ENCODE data around the gene FEM1A. TPM values are rescaled to one million over a fixed set of nuclear protein-coding genes. Genes with fewer than 3 reads are reported as not detected.

FEM1A gene
- total RNA-seq, 1 donor from 2014 or later, result 46.5 TPM

DNA sequence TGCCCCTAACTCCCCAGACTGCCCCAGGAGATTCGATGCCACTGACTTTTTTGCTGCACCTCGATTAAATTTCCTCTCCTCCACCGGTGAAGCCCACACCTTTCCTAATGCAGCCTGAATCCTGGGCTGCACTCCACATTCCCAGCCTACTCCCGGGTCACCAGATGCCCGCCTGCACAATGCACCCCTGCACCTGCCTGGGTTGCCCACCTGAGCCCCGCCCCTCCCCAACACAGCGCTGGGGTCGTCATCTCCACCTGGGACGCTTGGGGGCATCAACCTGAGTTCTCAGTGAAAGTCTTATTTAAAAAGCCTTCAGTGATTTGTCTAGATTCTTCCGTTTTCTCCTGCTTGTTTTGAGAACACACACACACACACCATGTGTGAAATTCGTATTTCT is 43.3 kb upstream of the FEM1A start:
- H3K4me1 ChIP-seq, result peaks cover 25% of the 10 kb centered on the region
- H3K27me3 ChIP-seq (ENCODE audit: low read depth), result no peaks in the 10 kb centered on the region
- no peak for TF ChIP-seq CTCF (IDR thresholded peaks at IDR 0.05; ENCODE audit: borderline replicate concordance)
- no peak overlapping the region for H3K4me3 ChIP-seq
- peaks cover 6% of the 10 kb centered on the region for H3K9me3 ChIP-seq (replicated peaks)
- no peaks in the 10 kb centered on the region for H3K36me3 ChIP-seq
- no peak for DNase-seq
- H3K27ac ChIP-seq (replicated peaks), result no peak overlapping the region
- intact Hi-C loops (cut with micrococcal nuclease), result no loop called here

- no peak for TF ChIP-seq CTCF (IDR thresholded peaks at IDR 0.05; ENCODE audit: borderline replicate concordance)
- Histone ChIP-seq H3K9me3 (replicated peaks) (peaks cover 6% of the 10 kb centered on the region), H3K27ac (replicated peaks) (no peak overlapping the region), H3K4me1 (peaks cover 25% of the 10 kb centered on the region), H3K27me3 (ENCODE audit: low read depth) (no peaks in the 10 kb centered on the region), H3K4me3 (no peak overlapping the region), H3K36me3 (no peaks in the 10 kb centered on the region)
- DNase-seq, result no peak
- intact Hi-C loops (cut with micrococcal nuclease), result no loop called here
Measured at GRCh38 chr19:4748589-4748988, 42.9 kb upstream of the FEM1A start.

DNA sequence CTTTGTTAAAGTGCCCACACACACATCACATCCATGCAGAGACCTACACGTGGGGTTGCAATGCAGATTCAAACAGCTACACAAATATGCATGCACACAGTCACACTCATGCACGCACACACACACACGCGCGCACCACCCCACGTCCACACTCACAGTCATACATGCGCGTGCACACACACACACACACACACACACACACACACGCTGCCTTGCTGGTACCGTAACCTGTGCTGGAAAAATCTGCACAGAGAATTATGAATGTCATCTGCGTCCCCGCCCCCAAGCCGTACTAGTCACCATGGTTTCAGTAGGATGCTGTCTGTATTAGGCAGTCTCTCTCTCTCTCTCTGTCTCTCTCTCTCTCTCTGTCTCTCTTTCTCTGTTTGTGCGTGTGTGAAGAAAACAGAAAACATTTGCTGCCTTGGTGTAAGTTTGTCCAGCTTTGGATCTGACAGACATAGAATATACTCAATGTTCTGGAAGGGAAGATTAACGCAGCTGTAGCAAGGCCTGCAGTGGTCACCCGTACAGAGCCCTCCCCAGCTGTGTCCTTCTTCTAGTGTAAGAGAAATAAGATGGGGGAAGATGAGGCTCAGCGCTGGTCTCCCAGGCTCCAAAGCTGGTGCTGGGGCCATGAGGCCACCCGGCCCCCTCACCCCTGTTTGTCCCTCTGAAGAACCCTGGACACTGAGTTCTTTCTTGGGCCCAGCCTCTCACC is 41.5 kb upstream of the FEM1A start:
- Histone ChIP-seq H3K36me3 (no peaks in the 10 kb centered on the region), H3K9me3 (replicated peaks) (peaks cover 6% of the 10 kb centered on the region), H3K27ac (replicated peaks) (no peak overlapping the region), H3K4me3 (no peak overlapping the region), H3K27me3 (ENCODE audit: low read depth) (no peaks in the 10 kb centered on the region), H3K4me1 (peaks cover 16% of the 10 kb centered on the region)
- no peak for TF ChIP-seq CTCF (IDR thresholded peaks at IDR 0.05; ENCODE audit: borderline replicate concordance)
- intact Hi-C loops (cut with micrococcal nuclease), result no loop called here
- no peak for DNase-seq

DNA sequence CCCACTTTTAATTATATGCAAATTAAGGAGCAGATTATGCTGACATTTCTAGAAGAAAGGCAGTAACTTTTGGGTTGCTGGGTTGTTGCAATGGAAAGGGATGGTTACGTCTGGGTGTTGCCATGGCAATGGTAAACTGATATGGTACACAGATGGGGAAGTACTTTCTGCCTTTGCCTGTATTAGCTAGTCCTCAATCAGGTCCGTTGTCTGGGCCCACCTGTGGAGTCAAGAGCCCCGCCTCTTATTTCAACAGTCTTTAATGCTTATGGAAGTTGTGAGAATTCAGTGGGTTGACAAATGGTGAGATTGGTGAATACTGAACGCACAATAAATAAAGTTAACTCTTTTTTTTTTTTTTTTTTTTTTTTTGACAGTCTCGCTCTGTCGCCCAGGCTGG is 37.3 kb upstream of the FEM1A start:
- Histone ChIP-seq H3K36me3 (no peaks in the 10 kb centered on the region), H3K4me1 (no peaks in the 10 kb centered on the region)
- intact Hi-C loops (cut with micrococcal nuclease), result no loop called here

DNA sequence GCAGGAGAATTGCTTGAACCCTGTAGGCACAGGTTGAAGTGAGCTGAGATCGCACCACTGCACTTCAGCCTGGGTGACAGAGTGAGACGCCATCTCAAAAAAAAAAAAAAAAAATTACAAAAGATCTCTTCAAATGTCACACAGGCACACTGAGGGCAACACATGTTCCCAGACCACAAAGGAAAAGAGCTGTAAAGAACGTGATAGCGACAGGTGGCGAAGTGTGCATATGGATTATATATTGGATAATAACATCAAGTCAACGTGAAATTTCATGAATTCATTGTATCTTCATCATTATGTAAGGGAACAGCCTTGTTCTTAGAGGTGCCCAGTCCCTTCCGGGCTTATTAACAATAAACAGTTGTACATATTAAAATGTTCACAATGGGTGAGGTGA is 36.1 kb upstream of the FEM1A start:
- Histone ChIP-seq H3K4me3 (no peak overlapping the region), H3K27me3 (ENCODE audit: low read depth) (no peaks in the 10 kb centered on the region), H3K36me3 (no peaks in the 10 kb centered on the region), H3K27ac (replicated peaks) (no peak overlapping the region), H3K4me1 (peaks cover 12% of the 10 kb centered on the region), H3K9me3 (replicated peaks) (peaks cover 5% of the 10 kb centered on the region)
- no peak for DNase-seq
- TF ChIP-seq CTCF (IDR thresholded peaks at IDR 0.05; ENCODE audit: borderline replicate concordance), result no peak
- intact Hi-C loops (cut with micrococcal nuclease), result no loop called here

More for the DNA sequence above, 37.3 kb upstream of the FEM1A start:
- Histone ChIP-seq H3K27ac (replicated peaks) (no peak overlapping the region), H3K9me3 (replicated peaks) (peaks cover 5% of the 10 kb centered on the region), H3K4me3 (no peak overlapping the region), H3K27me3 (ENCODE audit: low read depth) (no peaks in the 10 kb centered on the region)
- TF ChIP-seq CTCF (IDR thresholded peaks at IDR 0.05; ENCODE audit: borderline replicate concordance), result no peak
- no peak for DNase-seq

All from left ventricle myocardium inferior (tissue), 1 donor.